HUES6 (cell line): ENCODE data around the gene ITPR1.
"Not testable (repeated sequence)": the region's sequence is repeated elsewhere in the genome, so short reads cannot be mapped to it uniquely, and the experiment has no call there.

Source experiments
- H3K27ac ChIP-seq: 2 replicates; pipeline ENCODE4 v1.7.0; 2013; ENCODE audit warnings: low read depth, mild to moderate bottlenecking, low read length, inconsistent platforms
- H3K27me3 ChIP-seq: 2 replicates; pipeline ENCODE4 v1.6.1; 2013; ENCODE audit warnings: low read length; ENCODE audit not compliant: control insufficient read depth, insufficient read depth
- H3K36me3 ChIP-seq: 2 replicates; pipeline ENCODE4 v1.6.1; 2013; ENCODE audit warnings: low read length; ENCODE audit not compliant: control insufficient read depth, insufficient read depth
- H3K4me1 ChIP-seq: 2 replicates; pipeline ENCODE4 v1.6.1; 2013; ENCODE audit warnings: low read length; ENCODE audit not compliant: control insufficient read depth, insufficient read depth
- H3K4me3 ChIP-seq: 2 replicates; pipeline ENCODE4 v1.5.1; 2013; ENCODE audit warnings: low read depth, low read length
- H3K9ac ChIP-seq: one replicate; pipeline ENCODE4 v1.6.1; 2013; ENCODE audit warnings: mild to moderate bottlenecking, low read length
- H3K9me3 ChIP-seq: 2 replicates; pipeline ENCODE4 v1.6.1; 2013; ENCODE audit warnings: low read depth, low read length; ENCODE audit not compliant: control insufficient read depth, insufficient read depth

The ITPR1 gene

DNA sequence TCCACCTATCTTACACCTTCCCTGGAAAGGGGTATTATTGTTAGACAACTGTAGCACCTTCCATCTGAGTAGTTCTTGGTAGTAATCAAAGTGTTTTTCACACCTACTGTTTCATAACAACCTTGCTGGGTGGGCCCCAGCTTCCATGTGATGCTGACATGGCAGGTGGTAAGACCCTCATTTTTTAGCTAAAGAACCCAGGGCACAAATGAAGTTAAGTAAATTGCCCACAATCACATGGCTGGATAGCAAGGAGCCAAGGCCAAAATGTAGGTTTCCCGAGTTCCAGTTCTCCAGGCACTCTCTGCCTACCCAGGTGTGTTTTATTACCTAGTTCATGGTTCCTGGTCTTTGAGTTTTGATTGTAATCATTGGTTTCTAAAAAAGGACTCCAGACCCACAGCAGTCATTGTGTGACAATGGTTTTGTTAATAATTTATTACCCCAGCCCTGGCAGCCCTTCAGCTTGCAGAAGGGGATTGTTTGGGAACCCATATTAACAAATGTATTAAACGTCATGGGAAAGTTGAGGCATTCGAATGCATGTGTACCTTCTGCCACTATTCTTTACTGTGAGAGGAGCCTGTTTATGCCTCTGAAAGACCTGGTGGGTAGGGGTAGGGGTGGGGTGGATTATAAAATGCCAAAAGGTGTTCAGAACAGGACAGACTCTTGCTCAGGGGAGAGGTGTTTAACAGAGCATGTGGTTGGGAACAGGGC lies 263.9 kb downstream of the ITPR1 start:
- Histone ChIP-seq H3K9me3 (peaks cover 4% of the 10 kb centered on the region; the same call in 1 of the 2 replicates), H3K27ac (no peak overlapping the region), H3K27me3 (no peaks in the 10 kb centered on the region), H3K4me3 (no peak overlapping the region), H3K9ac (no peak overlapping the region), H3K4me1 (no peaks in the 10 kb centered on the region), H3K36me3 (no peaks in the 10 kb centered on the region)

DNA sequence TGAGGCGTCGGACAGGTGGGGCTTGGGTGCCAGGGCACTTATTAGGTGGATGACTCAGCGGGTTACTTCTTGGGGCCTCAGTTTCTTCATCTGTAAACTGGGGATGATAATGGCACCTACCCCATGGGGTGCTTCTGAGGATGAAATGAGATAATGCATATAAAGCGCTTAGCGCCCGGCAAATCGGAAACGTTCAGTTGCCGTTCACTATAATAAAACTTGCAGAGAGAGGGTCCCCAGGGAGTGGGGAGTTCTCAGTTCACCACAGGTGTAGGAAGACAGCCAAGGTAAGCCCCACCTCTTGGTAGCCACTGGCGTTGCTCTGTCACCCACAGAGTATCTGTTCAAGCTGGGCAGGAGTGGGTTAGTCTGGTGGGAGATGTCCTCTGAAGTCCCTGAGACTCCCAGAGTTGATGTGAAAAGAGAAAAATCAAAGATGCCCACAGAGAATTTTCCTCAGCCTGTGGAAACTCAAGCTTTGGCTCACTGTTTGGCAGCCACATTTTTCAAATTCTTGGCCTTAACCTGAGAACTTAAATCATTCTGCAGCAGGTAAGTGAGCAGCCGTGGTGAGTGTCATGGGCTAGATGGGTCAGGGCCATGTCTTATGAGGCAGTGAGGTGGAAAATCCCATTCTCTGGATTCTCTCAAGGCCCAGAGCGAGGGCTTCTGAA lies 264.6 kb downstream of the ITPR1 start:
- Histone ChIP-seq H3K4me3 (no peak overlapping the region), H3K4me1 (no peaks in the 10 kb centered on the region), H3K27me3 (no peaks in the 10 kb centered on the region), H3K36me3 (no peaks in the 10 kb centered on the region), H3K9ac (no peak overlapping the region), H3K9me3 (peaks cover 4% of the 10 kb centered on the region; the same call in 1 of the 2 replicates), H3K27ac (no peak overlapping the region)

DNA sequence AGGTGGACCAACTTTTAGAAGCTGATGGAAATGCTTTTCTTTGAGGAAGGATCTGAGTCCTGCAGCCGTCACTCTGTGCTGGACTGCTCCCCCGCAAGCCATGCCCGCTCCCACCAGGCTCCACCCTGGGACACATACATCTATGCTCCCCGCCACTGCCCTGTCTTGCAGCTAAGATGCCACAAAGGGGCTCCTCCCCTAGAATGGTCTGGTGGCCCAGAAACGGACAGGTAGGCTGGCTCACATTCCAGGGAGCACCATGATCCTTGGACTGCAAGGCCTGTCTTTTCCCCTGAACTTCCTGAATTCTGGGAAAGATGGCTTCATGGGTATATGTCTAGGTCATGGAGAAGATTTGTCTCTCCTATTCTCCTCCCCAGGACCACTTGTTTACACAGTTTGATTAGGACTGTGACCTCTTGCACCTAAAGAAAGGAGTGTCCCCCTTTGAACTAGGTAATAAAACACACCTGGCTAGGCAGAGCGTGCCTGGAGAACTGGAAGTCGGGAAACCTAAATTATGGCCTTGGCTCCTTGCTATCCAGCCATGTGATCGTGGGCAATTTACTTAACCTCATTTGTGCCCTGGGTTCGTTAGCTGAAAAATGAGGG lies 265.2 kb downstream of the ITPR1 start:
- H3K36me3 ChIP-seq = no peaks in the 10 kb centered on the region

GRCh38 chr3:4758957-4759656 lies 266.0 kb downstream of the ITPR1 start:
- Histone ChIP-seq H3K27ac (no peak overlapping the region), H3K9ac (no peak overlapping the region), H3K27me3 (no peaks in the 10 kb centered on the region)

More for the DNA sequence above, 265.2 kb downstream of the ITPR1 start:
- no peaks in the 10 kb centered on the region for H3K27me3 ChIP-seq
- no peak overlapping the region for H3K27ac ChIP-seq
- no peaks in the 10 kb centered on the region for H3K4me1 ChIP-seq
- H3K4me3 ChIP-seq = no peak overlapping the region
- peaks cover 4% of the 10 kb centered on the region; the same call in 1 of the 2 replicates for H3K9me3 ChIP-seq
- H3K9ac ChIP-seq = no peak overlapping the region

DNA sequence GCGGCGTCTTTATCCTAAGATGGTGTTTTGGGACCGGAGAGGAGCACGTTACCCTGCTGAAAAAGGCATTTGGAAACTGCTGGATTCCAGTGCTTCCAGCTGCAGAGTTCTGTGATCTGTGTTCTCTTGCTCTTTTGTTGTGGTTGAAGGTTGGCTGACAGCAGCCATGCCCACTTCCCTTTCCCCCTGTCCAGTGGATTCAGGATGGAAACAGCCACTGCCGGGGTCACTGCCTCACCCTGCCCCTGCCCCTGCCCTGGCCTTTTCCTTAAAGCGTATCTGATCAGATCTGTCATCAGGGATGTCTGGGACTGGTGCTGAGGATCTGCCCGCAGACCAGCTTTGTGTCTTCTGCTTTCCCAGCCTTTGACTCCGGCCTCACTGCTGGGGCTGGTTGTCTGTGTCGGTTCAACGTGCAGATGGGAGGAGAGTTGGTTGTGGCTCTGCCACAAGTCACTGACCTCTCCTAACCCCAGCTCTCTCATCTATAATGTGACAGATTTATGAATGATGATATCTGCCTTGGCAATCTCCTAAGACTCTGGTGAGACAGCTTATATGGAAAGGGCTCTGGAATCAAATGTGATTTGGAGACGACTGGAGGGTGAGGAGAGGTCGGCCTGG lies 266.7 kb downstream of the ITPR1 start:
- peaks cover 4% of the 10 kb centered on the region; the same call in 1 of the 2 replicates for H3K9me3 ChIP-seq
- no peak overlapping the region for H3K27ac ChIP-seq
- H3K4me1 ChIP-seq = no peaks in the 10 kb centered on the region
- H3K9ac ChIP-seq = no peak overlapping the region
- no peaks in the 10 kb centered on the region for H3K36me3 ChIP-seq
- H3K4me3 ChIP-seq = no peak overlapping the region
- H3K27me3 ChIP-seq = no peaks in the 10 kb centered on the region

More at GRCh38 chr3:4758957-4759656, 266.0 kb downstream of the ITPR1 start:
- Histone ChIP-seq H3K4me3 (no peak overlapping the region), H3K9me3 (peaks cover 4% of the 10 kb centered on the region; the same call in 1 of the 2 replicates), H3K4me1 (no peaks in the 10 kb centered on the region), H3K36me3 (no peaks in the 10 kb centered on the region)

DNA sequence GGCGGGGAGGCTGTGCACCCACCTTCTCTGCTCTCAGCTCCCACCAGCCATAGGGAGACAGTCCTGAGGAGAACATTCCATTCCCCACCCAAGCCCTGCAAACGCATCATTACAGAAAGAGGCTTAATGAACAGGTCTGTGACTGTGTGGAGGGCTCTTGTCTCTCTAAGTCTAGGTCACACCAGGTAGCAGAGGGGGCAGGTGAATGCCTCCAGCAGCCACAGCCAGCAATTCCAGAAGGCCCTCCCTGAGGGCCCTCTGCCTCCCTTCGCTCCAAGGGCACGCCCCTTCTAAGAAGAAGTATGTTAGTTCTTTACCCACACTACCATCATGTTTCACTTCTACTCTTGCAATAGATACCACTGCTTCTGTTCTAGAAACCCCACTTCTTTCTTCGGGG lies 268.6 kb downstream of the ITPR1 start:
- Histone ChIP-seq H3K4me3 (no peak overlapping the region), H3K9ac (no peak overlapping the region), H3K27me3 (no peaks in the 10 kb centered on the region), H3K36me3 (no peaks in the 10 kb centered on the region), H3K27ac (no peak overlapping the region), H3K9me3 (peaks cover 15% of the 10 kb centered on the region), H3K4me1 (no peaks in the 10 kb centered on the region)

DNA sequence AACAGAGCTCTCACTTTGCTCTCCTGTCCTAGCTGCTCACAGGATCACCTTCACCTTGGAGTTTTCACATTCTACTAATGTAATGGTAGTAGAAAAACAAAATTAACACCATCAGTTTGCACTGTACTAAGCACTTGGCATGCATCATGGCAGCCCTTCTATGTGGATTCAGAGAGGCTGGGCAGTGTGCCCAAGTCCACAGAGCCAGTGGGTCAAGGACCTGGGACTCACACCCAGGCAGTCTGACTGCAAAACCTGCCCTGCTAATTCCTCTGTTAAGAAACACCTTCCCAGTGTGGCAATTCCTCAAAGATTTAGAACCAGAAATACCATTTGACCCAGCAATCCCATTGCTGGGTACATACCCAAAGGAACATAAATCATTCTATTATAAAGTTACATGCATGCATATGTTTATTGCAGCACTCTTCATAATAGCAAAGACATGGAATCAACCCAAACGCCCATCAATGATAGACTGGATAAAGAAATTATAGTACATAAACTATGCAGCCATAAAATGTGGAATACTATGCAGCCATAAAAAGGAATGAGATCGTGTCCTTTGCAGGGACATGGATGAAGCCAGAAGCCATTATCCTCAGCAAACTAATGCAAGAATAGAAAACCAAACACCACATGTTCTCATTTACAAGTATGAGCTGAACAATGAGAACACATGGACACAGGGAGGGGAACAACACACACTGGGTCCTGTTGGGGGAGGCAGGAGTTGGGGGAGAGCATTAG lies 269.5 kb downstream of the ITPR1 start:
- not testable (repeated sequence) for H3K27me3 ChIP-seq, H3K9ac ChIP-seq, H3K4me1 ChIP-seq, H3K27ac ChIP-seq, H3K4me3 ChIP-seq, H3K36me3 ChIP-seq
- H3K9me3 ChIP-seq = peaks cover 18% of the 10 kb centered on the region

DNA sequence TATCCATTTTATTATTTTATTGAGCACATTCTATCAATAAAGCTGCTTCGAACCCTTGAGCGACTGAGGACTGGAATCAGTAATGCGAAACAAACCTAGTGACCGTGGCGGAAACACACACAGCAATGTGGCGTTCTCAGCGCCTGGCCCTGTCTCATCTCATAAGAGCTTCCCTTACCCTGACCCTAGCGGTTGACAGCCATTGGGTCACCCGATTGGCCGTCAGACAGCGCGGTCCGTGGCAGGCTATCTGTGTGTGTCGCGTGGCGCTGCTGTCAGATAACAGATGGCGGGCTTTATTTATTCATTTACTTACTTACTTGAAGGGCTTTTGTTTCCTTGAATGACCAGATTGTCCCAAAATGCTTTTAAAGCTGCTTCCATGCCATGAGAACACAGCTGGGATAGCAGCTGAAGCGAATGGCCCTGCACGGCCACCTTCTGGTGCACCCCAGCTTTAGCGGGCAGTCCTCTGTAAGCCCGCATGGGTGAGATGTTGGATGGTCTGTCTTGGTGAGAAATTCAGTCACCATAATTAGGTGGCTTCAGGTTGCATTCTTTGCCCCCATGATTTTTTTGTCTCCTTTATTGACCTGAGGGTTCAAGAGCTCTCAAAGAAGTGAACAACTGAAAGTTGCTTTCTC lies 270.6 kb downstream of the ITPR1 start:
- no peak overlapping the region for H3K27ac ChIP-seq
- H3K9me3 ChIP-seq = peaks cover 18% of the 10 kb centered on the region
- H3K27me3 ChIP-seq = no peaks in the 10 kb centered on the region
- H3K4me3 ChIP-seq = no peak overlapping the region
- H3K36me3 ChIP-seq = no peaks in the 10 kb centered on the region
- H3K9ac ChIP-seq = no peak overlapping the region
- H3K4me1 ChIP-seq = no peaks in the 10 kb centered on the region

GRCh38 chr3:4765212-4765611 lies 272.1 kb downstream of the ITPR1 start:
- Histone ChIP-seq H3K4me3 (no peak overlapping the region), H3K4me1 (no peaks in the 10 kb centered on the region), H3K9ac (no peak overlapping the region), H3K9me3 (peaks cover 18% of the 10 kb centered on the region), H3K36me3 (no peaks in the 10 kb centered on the region), H3K27me3 (no peaks in the 10 kb centered on the region), H3K27ac (no peak overlapping the region)

DNA sequence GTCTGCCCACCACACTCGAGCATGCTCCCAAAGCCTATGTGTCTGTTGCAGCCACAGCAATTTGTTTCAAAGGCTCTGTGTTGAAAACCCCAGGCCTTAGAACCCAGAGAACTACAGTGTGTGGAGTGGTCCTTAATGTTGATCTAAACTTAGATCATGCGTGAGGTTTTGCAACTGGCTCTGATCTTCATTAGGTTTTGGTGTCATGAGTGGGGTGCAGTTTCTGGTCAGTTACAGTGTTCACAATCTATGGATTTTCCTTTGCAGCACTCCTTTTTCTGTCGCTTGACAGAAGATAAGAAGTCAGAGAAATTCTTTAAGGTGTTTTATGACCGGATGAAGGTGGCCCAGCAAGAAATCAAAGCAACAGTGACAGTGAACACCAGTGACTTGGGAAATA lies 273.1 kb downstream of the ITPR1 start:
- H3K9me3 ChIP-seq = peaks cover 14% of the 10 kb centered on the region
- no peak overlapping the region for H3K27ac ChIP-seq
- H3K9ac ChIP-seq = no peak overlapping the region
- H3K4me1 ChIP-seq = no peaks in the 10 kb centered on the region
- H3K27me3 ChIP-seq = no peaks in the 10 kb centered on the region
- H3K36me3 ChIP-seq = no peaks in the 10 kb centered on the region
- H3K4me3 ChIP-seq = no peak overlapping the region
